GM18507 (cell line): ENCODE measurements around the gene ZSWIM5.
"Not testable (repeated sequence)": the region's sequence is repeated elsewhere in the genome, so short reads cannot be mapped to it uniquely, and the experiment has no call there.

ENCODE experiments used
- DNase-seq: peaks from one replicate; pipeline ENCODE4 v3.0.0; 2011; ENCODE audit warnings: low read depth; ENCODE audit not compliant: insufficient read length; ENCODE audit errors: extremely low spot score
- FAIRE-seq: peaks from 2 replicates; lab custom pipeline; 2011; peaks lifted over from hg19 to GRCh38; lab: Jason Lieb, UNC

ZSWIM5 gene

GRCh38 chr1:45206808-45207623 is 611 bp upstream of the ZSWIM5 start:
- DNase-seq = no peak

DNA sequence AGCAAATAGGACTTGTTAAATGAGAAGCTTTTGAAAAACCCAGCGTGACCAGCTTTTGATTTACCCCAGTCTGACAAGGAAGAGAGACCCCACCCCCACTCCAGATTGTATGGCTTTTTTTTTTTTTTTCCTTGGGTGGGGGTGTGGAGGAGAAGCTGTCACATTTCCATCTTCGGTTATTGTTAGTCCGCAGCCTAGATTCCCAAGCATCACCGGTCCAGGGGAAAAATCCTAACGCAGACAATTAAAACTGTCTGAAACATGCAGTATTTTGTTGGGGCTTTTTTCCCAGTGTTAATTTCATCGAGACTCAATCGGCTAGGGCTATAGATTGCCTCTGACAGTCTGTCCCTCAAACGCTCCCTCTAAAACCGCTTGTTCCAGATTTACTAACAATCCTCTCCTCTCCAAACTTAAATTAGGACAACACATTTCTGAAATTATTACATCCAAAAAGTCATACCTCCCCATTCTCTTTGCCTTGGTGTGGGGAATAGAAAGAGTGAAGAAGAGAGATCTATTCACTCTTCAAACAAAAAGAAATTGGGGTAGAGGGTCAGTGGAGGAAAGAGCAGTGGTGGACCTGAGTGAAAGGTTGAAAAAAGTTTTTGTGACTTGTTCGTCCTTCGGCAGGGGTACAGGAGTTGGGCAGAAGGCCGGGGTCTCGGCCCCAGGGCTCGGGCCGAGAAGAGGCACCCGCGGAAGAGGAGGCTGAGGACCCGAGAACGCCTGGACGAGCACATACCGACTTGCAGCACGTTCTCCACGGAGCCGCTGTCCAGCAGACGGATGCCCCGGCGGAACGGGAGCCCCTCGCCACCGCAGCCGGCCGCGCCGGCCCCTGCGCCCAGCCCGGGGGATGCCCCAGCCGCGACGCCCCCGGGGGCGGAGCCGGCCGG is 1.1 kb downstream of the ZSWIM5 start:
- FAIRE-seq (no peak), DNase-seq (no peak)

More at GRCh38 chr1:45206808-45207623, 611 bp upstream of the ZSWIM5 start:
- no peak for FAIRE-seq

DNA sequence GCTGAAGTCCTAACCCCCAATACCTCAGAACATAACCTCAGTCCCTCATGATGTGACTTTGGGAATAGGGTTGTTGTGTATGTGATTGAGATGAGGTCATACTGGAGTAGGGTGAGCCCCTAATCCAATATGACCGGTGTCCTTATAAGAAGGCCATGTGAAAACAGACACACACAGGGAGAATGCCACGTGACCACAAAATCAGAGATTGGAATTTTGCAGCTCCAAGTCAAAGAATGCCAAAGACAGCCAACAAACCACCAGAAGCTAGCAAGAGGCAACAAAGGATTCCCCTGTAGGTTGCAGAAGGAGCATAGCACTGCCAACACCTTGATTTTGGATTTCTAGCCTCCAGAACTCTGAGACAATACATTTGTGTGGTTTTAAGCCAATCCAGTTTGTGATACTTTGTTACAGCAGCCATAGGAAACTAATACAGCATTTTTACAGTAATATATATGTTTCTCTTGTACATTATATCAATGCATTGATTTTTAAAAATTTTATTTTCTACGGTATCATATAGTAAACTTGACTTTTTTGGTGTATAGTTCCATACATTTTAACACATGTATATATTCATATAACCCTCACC is 5.4 kb downstream of the ZSWIM5 start:
- DNase-seq = no peak

GRCh38 chr1:45200435-45200834 is 6.0 kb downstream of the ZSWIM5 start:
- no peak for FAIRE-seq
- no peak for DNase-seq

More for the DNA sequence above, 5.4 kb downstream of the ZSWIM5 start:
- FAIRE-seq = no peak

GRCh38 chr1:45198185-45198584 is 8.2 kb downstream of the ZSWIM5 start:
- DNase-seq (no peak), FAIRE-seq (no peak)

- DNase-seq = no peak
- no peak for FAIRE-seq
These were observed 9.5 kb downstream of the ZSWIM5 start for GRCh38 chr1:45196863-45197262.

DNA sequence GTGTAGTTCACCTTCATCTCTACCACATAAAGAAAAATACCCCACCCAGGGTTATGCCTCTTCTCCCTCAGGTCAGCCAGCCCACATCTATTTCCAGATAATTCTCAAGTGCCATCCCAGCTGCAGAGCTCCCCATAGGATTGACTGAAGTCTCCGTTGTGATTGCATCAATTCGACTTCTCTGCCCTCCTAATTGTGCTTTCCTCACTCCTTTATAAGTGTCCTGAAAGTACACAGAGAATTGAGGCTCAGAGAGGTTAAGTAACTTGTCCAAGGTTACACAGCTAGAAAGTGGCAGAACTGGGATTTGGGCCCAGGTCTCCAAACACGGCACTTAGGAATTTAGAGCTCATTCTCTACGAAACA is 15.0 kb downstream of the ZSWIM5 start:
- DNase-seq (no peak), FAIRE-seq (no peak)

GRCh38 chr1:45187725-45188124 is 18.7 kb downstream of the ZSWIM5 start:
- FAIRE-seq (no peak), DNase-seq (no peak)

- not testable (repeated sequence) for DNase-seq, FAIRE-seq
These were observed 26.4 kb downstream of the ZSWIM5 start for GRCh38 chr1:45179918-45180519.

DNA sequence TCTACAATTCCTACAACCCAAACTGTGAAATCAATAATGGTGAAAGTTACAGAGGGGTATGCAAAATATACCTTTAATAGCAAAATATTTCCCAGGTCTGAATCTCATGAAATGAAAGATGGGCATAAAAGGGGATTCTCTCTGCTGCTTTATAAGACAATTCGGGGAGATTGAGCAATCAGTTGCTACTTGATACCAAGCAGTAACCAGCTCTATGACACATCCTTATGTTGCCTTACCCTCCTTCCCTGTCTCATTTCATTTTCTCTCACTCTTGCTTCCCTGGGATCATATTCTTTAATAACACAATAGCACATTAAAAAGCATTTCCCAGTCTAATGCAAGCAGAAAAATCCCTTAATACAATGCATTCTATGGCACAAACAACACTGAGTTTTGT is 29.0 kb downstream of the ZSWIM5 start:
- FAIRE-seq (no peak), DNase-seq (no peak)

DNA sequence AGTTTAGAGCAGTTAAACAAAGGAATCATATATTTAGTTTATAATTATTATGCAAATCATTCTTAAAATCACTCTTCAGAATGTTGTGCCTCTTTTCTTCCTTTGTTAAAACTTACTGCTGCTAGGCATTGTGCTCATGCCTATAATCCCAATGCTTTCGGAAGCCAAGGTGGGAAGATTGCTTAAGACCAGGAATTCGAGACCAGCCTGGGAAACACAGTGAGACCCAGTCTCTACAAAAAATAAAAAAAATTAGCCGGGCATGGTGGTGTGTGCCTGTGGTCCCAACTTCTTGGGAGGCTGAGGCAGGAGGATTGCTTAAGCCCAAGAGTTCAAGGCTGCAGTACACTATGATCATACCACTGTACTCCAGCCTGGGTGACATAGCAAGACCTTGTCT is 33.6 kb downstream of the ZSWIM5 start:
- FAIRE-seq = no peak

GRCh38 chr1:45172005-45172404 is 34.4 kb downstream of the ZSWIM5 start:
- DNase-seq (no peak), FAIRE-seq (no peak)

More for the DNA sequence above, 33.6 kb downstream of the ZSWIM5 start:
- DNase-seq = no peak

DNA sequence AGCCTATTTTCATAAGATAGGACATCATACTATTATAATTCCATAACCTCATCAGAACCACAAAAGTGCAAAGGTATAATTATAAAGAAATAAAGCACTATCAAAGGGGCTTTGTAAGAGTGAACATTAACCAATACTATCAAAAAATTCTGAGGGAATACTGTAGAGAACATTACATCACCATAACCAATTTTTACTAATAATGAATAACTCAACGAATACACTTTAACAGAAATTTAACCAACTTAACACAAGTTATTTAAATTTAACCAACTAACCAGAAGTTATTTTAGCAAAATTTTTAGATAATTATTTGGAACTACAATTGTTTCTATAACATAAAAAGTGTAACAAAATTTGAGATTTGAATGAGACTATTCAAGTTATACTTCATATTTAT is 34.8 kb downstream of the ZSWIM5 start:
- FAIRE-seq (no peak), DNase-seq (no peak)

DNA sequence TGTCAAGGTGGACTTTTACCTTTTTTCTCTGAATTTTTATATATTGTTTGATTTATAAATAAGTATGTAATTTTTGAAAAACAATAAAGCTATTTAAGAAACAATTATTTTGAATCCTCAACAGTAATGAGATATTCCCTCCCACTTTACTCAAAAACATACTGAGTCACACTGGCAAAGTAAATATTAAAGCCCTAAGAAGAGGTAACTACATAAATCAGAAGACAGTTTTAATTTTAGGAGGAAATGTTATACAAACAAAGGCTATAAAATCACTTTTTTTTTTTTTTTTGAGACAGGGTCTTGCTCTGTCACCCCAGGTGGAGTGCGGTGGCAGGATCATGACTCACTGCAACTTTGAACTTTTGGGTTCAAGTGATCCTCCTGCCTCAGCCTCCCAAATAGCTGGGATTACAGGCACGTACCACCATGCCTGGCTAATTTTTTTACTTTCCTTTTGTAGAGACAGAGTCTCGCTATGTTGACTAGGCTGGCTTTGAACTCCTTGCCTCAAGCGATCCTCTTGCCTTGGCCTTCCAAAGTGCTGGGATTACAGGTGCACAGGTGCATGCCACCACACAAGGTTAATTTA is 36.2 kb downstream of the ZSWIM5 start:
- no peak for FAIRE-seq
- DNase-seq = no peak

GRCh38 chr1:45167947-45168346 is 38.5 kb downstream of the ZSWIM5 start:
- FAIRE-seq, DNase-seq: not testable (repeated sequence)

GRCh38 chr1:45164307-45164706 is 42.1 kb downstream of the ZSWIM5 start:
- FAIRE-seq, DNase-seq: not testable (repeated sequence)

- FAIRE-seq, DNase-seq: not testable (repeated sequence)
These were observed 43.3 kb downstream of the ZSWIM5 start for GRCh38 chr1:45163111-45163510.

DNA sequence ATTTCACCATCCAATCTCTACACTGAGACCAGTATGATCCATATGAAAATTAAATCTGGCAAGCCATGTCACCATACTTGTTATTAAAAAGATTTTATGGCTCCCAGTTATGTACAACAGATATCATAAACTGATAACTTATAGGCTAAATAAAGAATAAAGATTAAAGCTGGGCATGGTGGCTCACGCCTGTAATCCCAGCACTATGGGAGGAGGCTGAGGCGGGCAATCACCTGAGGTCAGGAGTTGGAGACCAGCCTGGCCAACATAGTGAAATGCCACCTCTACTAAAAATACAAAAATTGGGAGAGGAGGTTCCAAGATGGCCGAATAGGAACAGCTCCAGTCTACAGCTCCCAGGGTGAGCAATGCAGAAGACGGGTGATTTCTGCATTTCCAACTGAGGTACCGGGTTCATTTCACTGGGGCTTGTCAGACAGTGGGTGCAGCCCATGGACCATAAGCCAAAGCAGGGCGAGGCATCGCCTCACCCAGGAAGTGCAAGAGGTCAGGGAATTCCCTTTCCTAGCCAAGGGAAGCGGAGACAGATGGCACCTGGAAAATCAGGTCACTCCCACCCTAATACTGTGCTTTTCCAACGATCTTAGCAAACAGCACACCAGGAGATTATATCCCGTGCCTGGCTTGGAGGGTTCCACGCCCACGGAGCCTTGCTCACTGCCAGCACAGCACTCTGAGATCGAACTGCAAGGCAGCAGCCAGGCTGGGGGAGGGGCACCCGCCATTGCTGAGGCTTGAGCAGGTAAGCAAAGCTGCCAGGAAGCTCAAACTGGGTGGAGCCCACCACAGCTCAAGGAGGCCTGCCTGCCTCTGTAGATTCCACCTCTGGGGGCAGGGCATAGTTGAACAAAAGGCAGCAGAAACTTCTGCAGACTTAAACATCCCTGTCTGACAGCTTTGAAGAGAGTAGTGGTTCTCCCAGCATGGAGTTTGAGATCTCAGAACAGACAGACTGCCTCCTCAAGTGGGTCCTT is 44.1 kb downstream of the ZSWIM5 start:
- FAIRE-seq, DNase-seq: not testable (repeated sequence)
